Measurements from ENCODE around the gene PTPRK.

PTPRK gene

GRCh38 chr6:127933137-127933536 is 587.3 kb downstream of the PTPRK start:
- TF ChIP-seq, protein P1, sequence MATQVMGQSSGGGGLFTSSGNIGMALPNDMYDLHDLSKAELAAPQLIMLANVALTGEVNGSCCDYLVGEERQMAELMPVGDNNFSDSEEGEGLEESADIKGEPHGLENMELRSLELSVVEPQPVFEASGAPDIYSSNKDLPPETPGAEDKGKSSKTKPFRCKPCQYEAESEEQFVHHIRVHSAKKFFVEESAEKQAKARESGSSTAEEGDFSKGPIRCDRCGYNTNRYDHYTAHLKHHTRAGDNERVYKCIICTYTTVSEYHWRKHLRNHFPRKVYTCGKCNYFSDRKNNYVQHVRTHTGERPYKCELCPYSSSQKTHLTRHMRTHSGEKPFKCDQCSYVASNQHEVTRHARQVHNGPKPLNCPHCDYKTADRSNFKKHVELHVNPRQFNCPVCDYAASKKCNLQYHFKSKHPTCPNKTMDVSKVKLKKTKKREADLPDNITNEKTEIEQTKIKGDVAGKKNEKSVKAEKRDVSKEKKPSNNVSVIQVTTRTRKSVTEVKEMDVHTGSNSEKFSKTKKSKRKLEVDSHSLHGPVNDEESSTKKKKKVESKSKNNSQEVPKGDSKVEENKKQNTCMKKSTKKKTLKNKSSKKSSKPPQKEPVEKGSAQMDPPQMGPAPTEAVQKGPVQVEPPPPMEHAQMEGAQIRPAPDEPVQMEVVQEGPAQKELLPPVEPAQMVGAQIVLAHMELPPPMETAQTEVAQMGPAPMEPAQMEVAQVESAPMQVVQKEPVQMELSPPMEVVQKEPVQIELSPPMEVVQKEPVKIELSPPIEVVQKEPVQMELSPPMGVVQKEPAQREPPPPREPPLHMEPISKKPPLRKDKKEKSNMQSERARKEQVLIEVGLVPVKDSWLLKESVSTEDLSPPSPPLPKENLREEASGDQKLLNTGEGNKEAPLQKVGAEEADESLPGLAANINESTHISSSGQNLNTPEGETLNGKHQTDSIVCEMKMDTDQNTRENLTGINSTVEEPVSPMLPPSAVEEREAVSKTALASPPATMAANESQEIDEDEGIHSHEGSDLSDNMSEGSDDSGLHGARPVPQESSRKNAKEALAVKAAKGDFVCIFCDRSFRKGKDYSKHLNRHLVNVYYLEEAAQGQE (IDR thresholded peaks at IDR 0.05; ENCODE audit: low read depth) = no peak
- TF ChIP-seq TCF12 (IDR thresholded peaks at IDR 0.05; ENCODE audit: low read depth) = no peak
- no peak for TF ChIP-seq CEBPB (IDR thresholded peaks at IDR 0.05)
- TF ChIP-seq EGR1 (IDR thresholded peaks at IDR 0.05) = no peak
- no peak for TF ChIP-seq EP300 (IDR thresholded peaks at IDR 0.05; ENCODE audit: borderline replicate concordance)
- no peak for TF ChIP-seq FOXM1 (IDR thresholded peaks at IDR 0.05; ENCODE audit: borderline replicate concordance, low read depth)
- TF ChIP-seq, protein P2, sequence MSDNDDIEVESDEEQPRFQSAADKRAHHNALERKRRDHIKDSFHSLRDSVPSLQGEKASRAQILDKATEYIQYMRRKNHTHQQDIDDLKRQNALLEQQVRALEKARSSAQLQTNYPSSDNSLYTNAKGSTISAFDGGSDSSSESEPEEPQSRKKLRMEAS (IDR thresholded peaks at IDR 0.05) = no peak
- TF ChIP-seq TEAD4 (IDR thresholded peaks at IDR 0.05) = no peak
- TF ChIP-seq YY1 (IDR thresholded peaks at IDR 0.05; ENCODE audit: low read depth) = no peak
- no peak for TF ChIP-seq TAF1 (IDR thresholded peaks at IDR 0.05; ENCODE audit: low read depth)
- TF ChIP-seq NFIC (IDR thresholded peaks at IDR 0.05) = no peak
- TF ChIP-seq, protein P3, sequence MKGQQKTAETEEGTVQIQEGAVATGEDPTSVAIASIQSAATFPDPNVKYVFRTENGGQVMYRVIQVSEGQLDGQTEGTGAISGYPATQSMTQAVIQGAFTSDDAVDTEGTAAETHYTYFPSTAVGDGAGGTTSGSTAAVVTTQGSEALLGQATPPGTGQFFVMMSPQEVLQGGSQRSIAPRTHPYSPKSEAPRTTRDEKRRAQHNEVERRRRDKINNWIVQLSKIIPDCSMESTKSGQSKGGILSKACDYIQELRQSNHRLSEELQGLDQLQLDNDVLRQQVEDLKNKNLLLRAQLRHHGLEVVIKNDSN (IDR thresholded peaks at IDR 0.05) = no peak
- no peak for TF ChIP-seq RAD21 (IDR thresholded peaks at IDR 0.05; ENCODE audit: low read depth)
- no peak for TF ChIP-seq CREB1 (IDR thresholded peaks at IDR 0.05; ENCODE audit: low read depth)
- no peak for TF ChIP-seq ZBTB7A (IDR thresholded peaks at IDR 0.05; ENCODE audit: low read depth)

- TF ChIP-seq ZBTB7A (IDR thresholded peaks at IDR 0.05; ENCODE audit: low read depth) (no peak), YY1 (IDR thresholded peaks at IDR 0.05; ENCODE audit: low read depth) (no peak), NFIC (IDR thresholded peaks at IDR 0.05) (no peak), TAF1 (IDR thresholded peaks at IDR 0.05; ENCODE audit: low read depth) (no peak), EGR1 (IDR thresholded peaks at IDR 0.05) (no peak), TEAD4 (IDR thresholded peaks at IDR 0.05) (no peak), EP300 (IDR thresholded peaks at IDR 0.05; ENCODE audit: borderline replicate concordance) (no peak), TCF12 (IDR thresholded peaks at IDR 0.05; ENCODE audit: low read depth) (no peak), CREB1 (IDR thresholded peaks at IDR 0.05; ENCODE audit: low read depth) (no peak), FOXM1 (IDR thresholded peaks at IDR 0.05; ENCODE audit: borderline replicate concordance, low read depth) (no peak), RAD21 (IDR thresholded peaks at IDR 0.05; ENCODE audit: low read depth) (no peak), CEBPB (IDR thresholded peaks at IDR 0.05) (no peak)
- TF ChIP-seq, protein P2 (IDR thresholded peaks at IDR 0.05) = no peak
- TF ChIP-seq, protein P3 (IDR thresholded peaks at IDR 0.05) = no peak
- TF ChIP-seq, protein P1 (IDR thresholded peaks at IDR 0.05; ENCODE audit: low read depth) = no peak
Observed at GRCh38 chr6:127932708-127933107, 587.7 kb downstream of the PTPRK start.

DNA sequence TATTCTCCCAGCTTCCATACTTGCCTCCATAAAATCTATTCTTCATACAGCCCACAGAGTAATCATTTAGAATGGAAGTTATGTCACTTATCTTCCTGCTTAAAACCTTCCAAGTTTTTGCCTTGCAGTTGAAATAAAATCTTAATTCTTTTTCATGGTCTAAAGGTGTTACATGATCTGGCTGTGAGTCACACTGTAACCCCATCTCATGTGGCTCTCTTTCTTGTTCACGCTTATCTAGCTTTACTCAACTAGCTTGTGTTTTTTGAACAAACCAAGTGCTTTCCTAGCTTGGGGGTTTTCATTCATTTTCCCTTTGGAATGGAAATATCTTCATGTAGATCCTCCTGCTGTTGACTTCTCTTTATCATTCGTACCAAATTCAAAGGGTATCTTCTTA is 596.0 kb downstream of the PTPRK start:
- TF ChIP-seq, protein P1 (IDR thresholded peaks at IDR 0.05; ENCODE audit: low read depth) = no peak
- no peak for TF ChIP-seq EGR1 (IDR thresholded peaks at IDR 0.05)
- no peak for TF ChIP-seq CREB1 (IDR thresholded peaks at IDR 0.05; ENCODE audit: low read depth)
- no peak for TF ChIP-seq CEBPB (IDR thresholded peaks at IDR 0.05)
- TF ChIP-seq, protein P2 (IDR thresholded peaks at IDR 0.05) = no peak
- TF ChIP-seq, protein P3 (IDR thresholded peaks at IDR 0.05) = no peak
- no peak for TF ChIP-seq NFIC (IDR thresholded peaks at IDR 0.05)
- TF ChIP-seq EP300 (IDR thresholded peaks at IDR 0.05; ENCODE audit: borderline replicate concordance) = no peak
- no peak for TF ChIP-seq TEAD4 (IDR thresholded peaks at IDR 0.05)
- no peak for TF ChIP-seq FOXM1 (IDR thresholded peaks at IDR 0.05; ENCODE audit: borderline replicate concordance, low read depth)
- TF ChIP-seq YY1 (IDR thresholded peaks at IDR 0.05; ENCODE audit: low read depth) = no peak
- no peak for TF ChIP-seq ZBTB7A (IDR thresholded peaks at IDR 0.05; ENCODE audit: low read depth)
- TF ChIP-seq TAF1 (IDR thresholded peaks at IDR 0.05; ENCODE audit: low read depth) = no peak
- no peak for TF ChIP-seq RAD21 (IDR thresholded peaks at IDR 0.05; ENCODE audit: low read depth)
- TF ChIP-seq TCF12 (IDR thresholded peaks at IDR 0.05; ENCODE audit: low read depth) = no peak

Measured in Ishikawa (cell line).